ENCODE measurements around the gene DCLK2.

DCLK2 gene

DNA sequence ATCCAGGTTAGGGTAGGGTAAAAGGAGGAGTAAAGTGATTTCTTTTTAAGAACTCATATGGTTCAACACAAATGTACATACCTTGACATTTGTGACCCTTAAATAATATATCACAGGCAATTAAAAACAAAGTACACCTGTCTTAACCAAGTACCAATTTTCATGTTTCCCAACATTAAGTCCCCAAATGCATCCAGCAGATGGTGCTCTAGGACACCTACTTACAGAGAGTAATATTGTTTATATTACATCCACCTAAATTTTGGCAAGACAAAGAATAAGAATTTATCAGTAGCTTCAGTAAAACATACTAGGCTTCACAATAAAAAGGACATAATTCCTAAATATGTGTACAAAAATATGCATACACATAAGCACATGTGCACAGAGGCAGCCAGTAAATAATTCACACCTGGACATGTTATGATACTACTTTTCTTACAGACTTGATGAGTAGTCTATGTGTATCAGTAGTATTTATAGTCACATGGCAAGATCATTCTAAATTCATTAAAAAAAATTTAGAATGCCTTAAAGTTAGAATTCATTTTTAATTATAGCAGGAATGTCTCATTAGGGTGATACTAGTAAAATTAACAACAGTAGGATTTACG lies 219.7 kb downstream of the DCLK2 start:
- FAIRE-seq (no peak), DNase-seq (ENCODE audit: insufficient read length, low spot score) (no peak)
- TF ChIP-seq POLR2A (IDR thresholded peaks at IDR 0.05; ENCODE audit: low read depth, low read length), result no peak

GRCh38 chr4:150299816-150300215 lies 221.6 kb downstream of the DCLK2 start:
- DNase-seq (ENCODE audit: insufficient read length, low spot score) (no peak), FAIRE-seq (no peak)
- TF ChIP-seq POLR2A (IDR thresholded peaks at IDR 0.05; ENCODE audit: low read depth, low read length), result no peak

DNA sequence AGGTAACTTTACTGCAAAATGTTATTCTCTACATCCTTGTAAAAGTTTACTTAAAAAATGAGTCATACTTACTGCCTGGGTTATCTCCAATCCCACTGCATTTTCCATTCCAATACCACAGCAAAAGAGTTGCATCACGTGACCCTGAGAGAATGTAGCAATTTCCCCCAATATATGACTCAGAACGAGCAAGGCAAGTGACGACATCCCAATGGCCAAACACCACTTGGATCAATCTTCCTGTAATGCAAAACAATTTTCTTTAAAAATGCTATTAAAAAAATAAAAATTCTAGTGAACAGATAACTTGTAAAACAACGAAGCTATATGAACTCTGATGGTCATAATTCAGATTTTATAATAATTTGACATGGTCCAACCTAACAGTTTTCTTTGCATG lies 224.3 kb downstream of the DCLK2 start:
- TF ChIP-seq POLR2A (IDR thresholded peaks at IDR 0.05; ENCODE audit: low read depth, low read length), result no peak
- peak; percentile 60 for FAIRE-seq
- no peak for DNase-seq (ENCODE audit: insufficient read length, low spot score)

- no peak for DNase-seq (ENCODE audit: insufficient read length, low spot score)
- peak; percentile 15 for FAIRE-seq
- TF ChIP-seq POLR2A (IDR thresholded peaks at IDR 0.05; ENCODE audit: low read depth, low read length), result no peak
Observed at GRCh38 chr4:150305995-150306394, 227.8 kb downstream of the DCLK2 start.

DNA sequence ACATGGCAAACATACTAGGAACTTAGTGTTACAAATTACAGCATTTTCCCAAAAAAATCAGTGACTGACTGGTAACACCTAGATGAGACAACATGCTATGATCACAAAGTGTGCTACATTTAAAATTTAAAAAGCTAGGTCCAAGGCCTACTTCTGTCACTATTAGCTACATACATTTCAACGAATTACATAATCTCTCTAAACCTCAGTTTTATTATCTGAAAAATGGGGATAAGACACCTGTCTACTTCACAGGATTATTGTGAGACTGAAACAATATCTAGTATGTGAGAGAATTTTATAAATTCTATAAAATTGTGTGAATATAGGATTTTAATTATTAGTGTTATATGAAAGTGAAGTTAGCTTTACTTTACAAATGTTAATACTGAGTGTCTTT lies 228.5 kb downstream of the DCLK2 start:
- DNase-seq (ENCODE audit: insufficient read length, low spot score) (no peak), FAIRE-seq (no peak)
- TF ChIP-seq POLR2A (IDR thresholded peaks at IDR 0.05; ENCODE audit: low read depth, low read length), result no peak
